Naive thymus-derived CD4-positive, alpha-beta T cell (primary cell): Measurements from ENCODE around the gene SMIM35. TPM values are rescaled to one million over a fixed set of nuclear protein-coding genes. Genes with fewer than 3 reads are reported as not detected.

Source experiments
- ATAC-seq: fragments of 150-1000 bp; cut with Tn5 transposase; 2 replicates; pipeline ENCODE4 v1.10.0; 2021; ENCODE audit warnings: mild to moderate bottlenecking, moderate library complexity
- CTCF ChIA-PET: fragments of 350-600 bp; sonication (Branson Sonifier 250); formaldehyde crosslinking; loops from one replicate; lab custom pipeline; 2021; ENCODE audit warnings: antibody characterized with exemption; lab: Charles Lee
- POLR2A ChIA-PET: fragments of 350-600 bp; sonication (Branson Sonifier 250); formaldehyde crosslinking; loops from one replicate; lab custom pipeline; 2021; ENCODE audit warnings: antibody characterized with exemption, inconsistent platforms; lab: Charles Lee
- DNase-seq, 9 donors: peaks; one replicate each; pipeline versions ENCODE4 v3.0.0 to v3.0.0-alpha.2; 2020 to 2022; ENCODE audit warnings: mixed read lengths in 1 of 9
- H3K27ac ChIP-seq: one replicate; pipeline ENCODE4 v1.7.0; 2013; ENCODE audit warnings: mild to moderate bottlenecking, low read depth, low read length, moderate library complexity
- H3K27me3 ChIP-seq, 2 donors: one replicate each; pipeline ENCODE4 v1.7.0; 2013; ENCODE audit warnings: low read length in 2 of 2, mild to moderate bottlenecking in 2 of 2, moderate library complexity in 2 of 2; ENCODE audit not compliant: control insufficient read depth in 2 of 2, insufficient read depth in 2 of 2
- H3K36me3 ChIP-seq, 3 experiments: 1 replicate in 2 of 3; 2 replicates in 1 of 3; pipeline ENCODE4 v1.7.0; 2013; ENCODE audit warnings: low read length in 3 of 3, mild to moderate bottlenecking in 3 of 3, moderate library complexity in 1 of 3; ENCODE audit not compliant: insufficient read depth in 3 of 3, control insufficient read depth in 2 of 3
- H3K4me1 ChIP-seq, 2 donors: one replicate each; pipeline ENCODE4 v1.7.0; 2013; ENCODE audit warnings: low read length in 2 of 2, mild to moderate bottlenecking in 2 of 2, moderate library complexity in 1 of 2; ENCODE audit not compliant: control insufficient read depth in 2 of 2, insufficient read depth in 2 of 2
- H3K4me3 ChIP-seq: 2 replicates; pipeline ENCODE4 v1.7.0; 2013; ENCODE audit warnings: mild to moderate bottlenecking, low read length
- H3K9me3 ChIP-seq, 3 experiments: 1 replicate in 2 of 3; 2 replicates in 1 of 3; pipeline ENCODE4 v1.7.0; 2013; ENCODE audit warnings: low read length in 3 of 3; ENCODE audit not compliant: control insufficient read depth in 2 of 3
- H3K27ac Mint-ChIP-seq, 9 donors: one replicate each; pipeline ENCODE4 v1.8.0; 2020 to 2022; ENCODE audit warnings: mixed read lengths in 9 of 9, mild to moderate bottlenecking in 8 of 9, moderate library complexity in 5 of 9, inconsistent platforms in 2 of 9
- H3K27me3 Mint-ChIP-seq, 5 donors: one replicate each; pipeline ENCODE4 v1.8.0; 2021 to 2022; ENCODE audit warnings: mixed read lengths in 5 of 5, mild to moderate bottlenecking in 1 of 5
- H3K36me3 Mint-ChIP-seq, 5 donors: one replicate each; pipeline ENCODE4 v1.8.0; 2020 to 2022; ENCODE audit warnings: mixed read lengths in 5 of 5, mild to moderate bottlenecking in 3 of 5, inconsistent platforms in 1 of 5
- H3K4me1 Mint-ChIP-seq, 7 donors: one replicate each; pipeline ENCODE4 v1.8.0; 2020 to 2022; ENCODE audit warnings: mixed read lengths in 7 of 7, mild to moderate bottlenecking in 3 of 7, inconsistent platforms in 1 of 7
- H3K4me3 Mint-ChIP-seq, 10 donors: one replicate each; pipeline ENCODE4 v1.8.0; 2020 to 2022; ENCODE audit warnings: mild to moderate bottlenecking in 10 of 10, mixed read lengths in 10 of 10, moderate library complexity in 6 of 10, inconsistent platforms in 2 of 10
- H3K9me3 Mint-ChIP-seq, 11 donors: one replicate each; pipeline ENCODE4 v1.8.0; 2020 to 2022; ENCODE audit warnings: mixed read lengths in 11 of 11, mild to moderate bottlenecking in 4 of 11, inconsistent platforms in 1 of 11, moderate library complexity in 1 of 11
- intact Hi-C, 2 donors: fragments of 100-400 bp; cut with micrococcal nuclease; formaldehyde crosslinking; loops; one replicate each; pipeline ENCODE4 v1.15.1; 2023
- polyA plus RNA-seq, 2 donors: library from polyadenylated mRNA; unstranded; fragments of 300-500 nt; fragmentation: Illumina TruSeq; gene quantifications; one replicate each; pipeline ENCODE4 v1.2.3, GENCODE V29; 2021
- total RNA-seq, 6 experiments: library from RNA in 5 of 6; stranded (reverse) in 5 of 6; gene quantifications; 1 replicate in 5 of 6; 2 replicates in 1 of 6; pipeline ENCODE4 v1.2.3 and lab custom pipeline; 2021 to 2026

The SMIM35 gene
- total and polyA plus RNA-seq, 7 experiments from 2014 or later: 0.11 to 0.60 (median 0.28) TPM; not detected in 3

- Histone ChIP-seq H3K27me3 (no peaks in the 10 kb centered on the region), H3K4me3 (no peak overlapping the region), H3K36me3 (no peaks in the 10 kb centered on the region), H3K9me3 (no peaks in the 10 kb centered on the region), H3K27ac (no peak overlapping the region), H3K4me1 (peaks cover 48% of the 10 kb centered on the region in 2 donors)
- ChIA-PET CTCF (interaction anchor here (0.7 to 2.3 kb wide), 3 partner anchors 18 to 84 kb away, joined by 3 to 8 read pairs (median 4); no protein-coding TSS in a partner anchor), POLR2A (interaction anchor here (0.8 to 5.4 kb wide), 3 partner anchors 9 to 16 kb away, joined by 3 to 43 read pairs (median 6); no protein-coding TSS in a partner anchor)
- H3K36me3 Mint-ChIP-seq: peaks cover 0 to 30% (median 0%) of the 10 kb centered on the region in 5 donors
- ATAC-seq (peak; percentile 39), DNase-seq (no peak)
- peak overlapping the region in 5 of 10 donors; percentile 17 to 80 (median 52) for H3K4me3 Mint-ChIP-seq
- H3K4me1 Mint-ChIP-seq: peaks cover 38 to 63% (median 59%) of the 10 kb centered on the region in 7 donors
- intact Hi-C loops: no loop called here
- H3K27ac Mint-ChIP-seq: peak overlapping the region in 3 of 9 donors; percentile 6 to 53 (median 43)
- no peaks in the 10 kb centered on the region for H3K27me3 Mint-ChIP-seq
- peaks cover 0 to 2% (median 0%) of the 10 kb centered on the region in 11 donors for H3K9me3 Mint-ChIP-seq
These were observed 117.4 kb downstream of the SMIM35 start for GRCh38 chr11:117969160-117969991.

- CTCF ChIA-PET: no interaction called here
- DNase-seq: no peak
- no peaks in the 10 kb centered on the region for H3K36me3 ChIP-seq
- peak overlapping the region in 1 of 9 donors; percentile 26 for H3K27ac Mint-ChIP-seq
- H3K4me1 ChIP-seq: peaks cover 28 to 34% of the 10 kb centered on the region in 2 donors
- H3K4me3 ChIP-seq: no peak overlapping the region
- peaks cover 25 to 49% (median 42%) of the 10 kb centered on the region in 7 donors for H3K4me1 Mint-ChIP-seq
- H3K9me3 ChIP-seq: no peaks in the 10 kb centered on the region
- H3K27ac ChIP-seq: no peak overlapping the region
- peaks cover 0 to 2% (median 0%) of the 10 kb centered on the region in 11 donors for H3K9me3 Mint-ChIP-seq
- ATAC-seq: no peak
- H3K27me3 ChIP-seq: no peaks in the 10 kb centered on the region
- POLR2A ChIA-PET: interaction anchor here (1.4 to 5.4 kb wide), 3 partner anchors 11 to 19 kb away, joined by 3 to 43 read pairs (median 8); partner anchors contain the start of gene IL10RA
- H3K4me3 Mint-ChIP-seq: no peak overlapping the region
- intact Hi-C loops: no loop called here
- H3K27me3 Mint-ChIP-seq: no peaks in the 10 kb centered on the region
- H3K36me3 Mint-ChIP-seq: peaks cover 0 to 29% (median 0%) of the 10 kb centered on the region in 5 donors
These were observed 119.9 kb downstream of the SMIM35 start for GRCh38 chr11:117966908-117967307.

GRCh38 chr11:117962826-117963225 lies 123.9 kb downstream of the SMIM35 start:
- ChIA-PET CTCF (interaction anchor here (0.6 to 0.7 kb wide), 2 partner anchors 11 to 22 kb away, joined by 3 read pairs; no protein-coding TSS in a partner anchor), POLR2A (no interaction called here)
- H3K27ac Mint-ChIP-seq: no peak overlapping the region
- no peaks in the 10 kb centered on the region for H3K36me3 ChIP-seq
- peaks cover 23 to 45% (median 39%) of the 10 kb centered on the region in 7 donors for H3K4me1 Mint-ChIP-seq
- no peak overlapping the region for H3K4me3 ChIP-seq
- peaks cover 5 to 29% (median 12%) of the 10 kb centered on the region in 11 donors for H3K9me3 Mint-ChIP-seq
- ATAC-seq (no peak), DNase-seq (no peak)
- H3K27ac ChIP-seq: no peak overlapping the region
- peaks cover 0 to 9% of the 10 kb centered on the region in 2 donors for H3K4me1 ChIP-seq
- no peaks in the 10 kb centered on the region for H3K27me3 ChIP-seq
- H3K36me3 Mint-ChIP-seq: peaks cover 10 to 48% (median 22%) of the 10 kb centered on the region in 5 donors
- intact Hi-C loops: no loop called here
- H3K9me3 ChIP-seq: no peaks in the 10 kb centered on the region
- H3K4me3 Mint-ChIP-seq: no peak overlapping the region
- no peaks in the 10 kb centered on the region for H3K27me3 Mint-ChIP-seq

GRCh38 chr11:117961896-117962295 lies 124.9 kb downstream of the SMIM35 start:
- ChIA-PET POLR2A (interaction anchor here (1.0 to 2.5 kb wide), 3 partner anchors 9 to 17 kb away, joined by 3 to 15 read pairs (median 5); no protein-coding TSS in a partner anchor), CTCF (no interaction called here)
- intact Hi-C loops: loop anchor here in 1 of 2 donors (1.0 kb wide), 1 partner anchor 11 kb away; no protein-coding TSS in a partner anchor
- Histone ChIP-seq H3K4me3 (no peak overlapping the region), H3K27ac (no peak overlapping the region), H3K27me3 (no peaks in the 10 kb centered on the region), H3K36me3 (no peaks in the 10 kb centered on the region), H3K4me1 (peaks cover 0 to 9% of the 10 kb centered on the region in 2 donors), H3K9me3 (no peaks in the 10 kb centered on the region)
- no peaks in the 10 kb centered on the region for H3K27me3 Mint-ChIP-seq
- peaks cover 14 to 55% (median 29%) of the 10 kb centered on the region in 5 donors for H3K36me3 Mint-ChIP-seq
- DNase-seq: no peak
- H3K4me1 Mint-ChIP-seq: peaks cover 24 to 53% (median 48%) of the 10 kb centered on the region in 7 donors
- H3K9me3 Mint-ChIP-seq: peaks cover 5 to 38% (median 17%) of the 10 kb centered on the region in 11 donors
- peak overlapping the region in 1 of 10 donors; percentile 24 for H3K4me3 Mint-ChIP-seq
- no peak for ATAC-seq
- H3K27ac Mint-ChIP-seq: peak overlapping the region in 3 of 9 donors; percentile 48 to 87 (median 57)

- Mint-ChIP-seq H3K27me3 (no peaks in the 10 kb centered on the region), H3K36me3 (peaks cover 14 to 64% (median 34%) of the 10 kb centered on the region in 5 donors), H3K4me1 (peaks cover 29 to 68% (median 63%) of the 10 kb centered on the region in 7 donors), H3K9me3 (peaks cover 5 to 38% (median 18%) of the 10 kb centered on the region in 11 donors), H3K27ac (peak overlapping the region in 4 of 9 donors; percentile 17 to 85 (median 60)), H3K4me3 (peak overlapping the region in 1 of 10 donors; percentile 43)
- ATAC-seq (no peak), DNase-seq (no peak)
- Histone ChIP-seq H3K27me3 (no peaks in the 10 kb centered on the region), H3K4me3 (no peak overlapping the region), H3K4me1 (peaks cover 6 to 9% of the 10 kb centered on the region in 2 donors), H3K27ac (no peak overlapping the region), H3K36me3 (no peaks in the 10 kb centered on the region), H3K9me3 (no peaks in the 10 kb centered on the region)
- CTCF ChIA-PET: interaction anchor here (0.6 to 1.2 kb wide), 4 partner anchors 9 to 61 kb away, joined by 3 to 6 read pairs (median 3); no protein-coding TSS in a partner anchor
- intact Hi-C loops: no loop called here
- POLR2A ChIA-PET: interaction anchor here (1.0 to 2.5 kb wide), 5 partner anchors 10 to 90 kb away, joined by 3 to 15 read pairs (median 4); no protein-coding TSS in a partner anchor
These were observed 126.4 kb downstream of the SMIM35 start for GRCh38 chr11:117960406-117960805.
